IMR-90 (cell line): ENCODE data around the gene QSOX2. TPM values are rescaled to one million over a fixed set of nuclear protein-coding genes. Genes with fewer than 3 reads are reported as not detected.

Experiments
- ATAC-seq: fragments of 200-7000 bp; cut with Tn5 transposase; 2 replicates; pipeline ENCODE4 v1.9.1; 2020; ENCODE audit warnings: low read depth, mild to moderate bottlenecking, moderate library complexity
- BruUV-seq: library from RNA; stranded (reverse); fragments of 400-500 nt; replicated peaks from 2 replicates; lab custom pipeline; 2021; lab: Mats Ljungman, UMichigan
- CTCF ChIA-PET: fragments of 300-600 bp; formaldehyde crosslinking; extraction: SDS; loops from one replicate; lab custom pipeline; 2021; ENCODE audit warnings: antibody characterized with exemption; lab: Yijun Ruan, JAX
- POLR2A ChIA-PET: fragments of 300-600 bp; sonication (Branson Sonifier 250); formaldehyde crosslinking; loops from one replicate; lab custom pipeline; 2022; ENCODE audit warnings: antibody characterized with exemption; ENCODE audit not compliant: unreplicated experiment; lab: Charles Lee
- DNase-seq: peaks from one replicate; pipeline ENCODE4 v3.0.0; 2013
- H2AFZ ChIP-seq: replicated peaks from 2 replicates; pipeline ENCODE3; 2013; ENCODE audit warnings: low read length, mild to moderate bottlenecking; ENCODE audit not compliant: poor library complexity
- H2AK5ac ChIP-seq: 2 replicates; pipeline ENCODE4 v1.6.1; 2013; ENCODE audit warnings: low read depth, low read length, inconsistent platforms
- H2AK9ac ChIP-seq: replicated peaks from 2 replicates; pipeline ENCODE3; 2013; ENCODE audit warnings: mild to moderate bottlenecking, low read depth, low read length, moderate library complexity; ENCODE audit not compliant: poor library complexity
- H2BK120ac ChIP-seq: 2 replicates; pipeline ENCODE4 v1.6.1; 2013; ENCODE audit warnings: low read depth, low read length, inconsistent platforms
- H2BK15ac ChIP-seq: 3 replicates; pipeline ENCODE4 v1.6.1; 2013; ENCODE audit warnings: low read depth, low read length, inconsistent platforms
- H2BK20ac ChIP-seq: 2 replicates; pipeline ENCODE4 v1.6.1; 2013; ENCODE audit warnings: low read depth, mild to moderate bottlenecking, inconsistent platforms, low read length, moderate library complexity
- H2BK5ac ChIP-seq: 2 replicates; pipeline ENCODE4 v1.6.1; 2013; ENCODE audit warnings: mild to moderate bottlenecking, low read depth, low read length, inconsistent platforms; ENCODE audit not compliant: poor library complexity, severe bottlenecking
- H3K14ac ChIP-seq: replicated peaks from 2 replicates; pipeline ENCODE4 v1.6.1; 2013; ENCODE audit warnings: low read depth, low read length, inconsistent platforms
- H3K18ac ChIP-seq: 2 replicates; pipeline ENCODE4 v1.6.1; 2013; ENCODE audit warnings: low read depth, low read length, control low read depth
- H3K23ac ChIP-seq: 2 replicates; pipeline ENCODE4 v1.6.1; 2013; ENCODE audit warnings: low read depth, low read length, inconsistent platforms
- H3K27ac ChIP-seq: 2 replicates; pipeline ENCODE4 v1.5.1; 2013; ENCODE audit warnings: mild to moderate bottlenecking, control low read depth, low read length; ENCODE audit not compliant: insufficient read depth
- H3K27me3 ChIP-seq: 2 replicates; pipeline ENCODE4 v1.6.1; 2013; ENCODE audit warnings: low read length; ENCODE audit not compliant: control insufficient read depth, insufficient read depth
- H3K36me3 ChIP-seq: 2 replicates; pipeline ENCODE4 v1.6.1; 2013; ENCODE audit warnings: low read length, mixed read lengths; ENCODE audit not compliant: control insufficient read depth, insufficient read depth
- H3K4ac ChIP-seq: 2 replicates; pipeline ENCODE4 v1.6.1; 2013; ENCODE audit warnings: low read depth, low read length, inconsistent platforms
- H3K4me1 ChIP-seq: 2 replicates; pipeline ENCODE4 v1.6.1; 2013; ENCODE audit warnings: low read length, mixed read lengths; ENCODE audit not compliant: control insufficient read depth, insufficient read depth
- H3K4me2 ChIP-seq: 2 replicates; pipeline ENCODE4 v1.6.1; 2013; ENCODE audit warnings: low read depth, mild to moderate bottlenecking, control low read depth, low read length, moderate library complexity
- H3K4me3 ChIP-seq: 2 replicates; pipeline ENCODE4 v1.5.1; 2013; ENCODE audit warnings: low read depth, mild to moderate bottlenecking, control low read depth, low read length, moderate library complexity; ENCODE audit not compliant: insufficient read depth
- H3K56ac ChIP-seq: 2 replicates; pipeline ENCODE4 v1.6.1; 2013; ENCODE audit warnings: low read length, inconsistent platforms; ENCODE audit not compliant: insufficient read depth; ENCODE audit errors: extremely low read depth
- H3K79me1 ChIP-seq, 2 experiments: 2 replicates each; pipeline ENCODE4 v1.6.1; 2013; ENCODE audit warnings: low read length in 2 of 2, inconsistent platforms in 1 of 2, low read depth in 1 of 2
- H3K9ac ChIP-seq: 2 replicates; pipeline ENCODE4 v1.6.1; 2013; ENCODE audit warnings: low read depth, low read length, control low read depth
- H3K9me1 ChIP-seq: 2 replicates; pipeline ENCODE4 v1.6.1; 2013; ENCODE audit warnings: low read length, inconsistent platforms; ENCODE audit not compliant: insufficient read depth
- H3K9me3 ChIP-seq: 2 replicates; pipeline ENCODE4 v1.6.1; 2013; ENCODE audit warnings: low read length; ENCODE audit not compliant: control insufficient read depth, insufficient read depth
- H4K20me1 ChIP-seq: 2 replicates; pipeline ENCODE4 v1.6.1; 2013; ENCODE audit warnings: low read length, inconsistent platforms; ENCODE audit not compliant: insufficient read depth
- H4K5ac ChIP-seq: 2 replicates; pipeline ENCODE4 v1.6.1; 2013; ENCODE audit warnings: mild to moderate bottlenecking, low read depth, low read length, control low read depth
- H4K8ac ChIP-seq, 2 experiments: 2 replicates each; pipeline ENCODE4 v1.6.1; 2013; ENCODE audit warnings: low read depth in 2 of 2, low read length in 2 of 2, control low read depth in 1 of 2, inconsistent platforms in 1 of 2
- H4K91ac ChIP-seq: 2 replicates; pipeline ENCODE4 v1.6.1; 2013; ENCODE audit warnings: low read depth, low read length, inconsistent platforms; ENCODE audit not compliant: insufficient read depth
- CEBPB ChIP-seq: IDR thresholded peaks from 2 replicates; pipeline ENCODE4 v1.6.1; 2012; ENCODE audit warnings: low read depth, low read length, improper control_type of control experiment
- MAFK ChIP-seq: IDR thresholded peaks from 2 replicates; pipeline ENCODE4 v1.6.1; 2012; ENCODE audit warnings: low read depth, low read length, improper control_type of control experiment
- MAZ ChIP-seq: IDR thresholded peaks from 2 replicates; pipeline ENCODE4 v1.6.1; 2012; ENCODE audit warnings: low read depth, mild to moderate bottlenecking, low read length, improper control_type of control experiment, moderate library complexity, borderline replicate concordance
- MXI1 ChIP-seq: IDR thresholded peaks from 2 replicates; pipeline ENCODE4 v1.6.1; 2012; ENCODE audit warnings: low read depth, mild to moderate bottlenecking, low read length, moderate library complexity, borderline replicate concordance
- POLR2A ChIP-seq: IDR thresholded peaks from 2 replicates; pipeline ENCODE4 v1.6.1; 2012; ENCODE audit warnings: mild to moderate bottlenecking, low read depth, low read length
- RCOR1 ChIP-seq: IDR thresholded peaks from 2 replicates; pipeline ENCODE4 v1.6.1; 2012; ENCODE audit warnings: mild to moderate bottlenecking, low read length, improper control_type of control experiment; ENCODE audit not compliant: insufficient replicate concordance
- RFX5 ChIP-seq: IDR thresholded peaks from 2 replicates; pipeline ENCODE4 v1.8.0; 2012; ENCODE audit warnings: low read depth, mild to moderate bottlenecking, low read length, moderate library complexity
- SMC3 ChIP-seq: fragments of 150-350 bp; IDR thresholded peaks from 2 replicates; pipeline ENCODE4 v1.6.1; 2016; ENCODE audit warnings: low read depth, mild to moderate bottlenecking, antibody characterized with exemption, low read length, moderate library complexity
- WGBS, 2 experiments: methylation state at CpG; one replicate each; pipeline versions ENCODE4 v1.1.5 to v1.1.7; 2013; ENCODE audit warnings: missing lambda C conversion rate in 2 of 2; ENCODE audit not compliant: insufficient read length in 1 of 2; ENCODE audit errors: extremely low coverage in 2 of 2; 5-methylcytosine and 5-hydroxymethylcytosine counted together
- dilution Hi-C: fragments of 300-500 bp; cut with HindIII; formaldehyde crosslinking; loops from one replicate; pipeline ENCODE4 v1.14.3; 2018; ENCODE audit warnings: low sequenced_read_pairs; ENCODE audit not compliant: unreplicated experiment
- in situ Hi-C: fragments of 300-500 bp; cut with MboI; formaldehyde crosslinking; loops from 3 replicates; pipeline ENCODE4 v1.14.3; 2019; ENCODE audit warnings: low sequenced_read_pairs, inconsistent platforms, mixed read lengths
- intact Hi-C: fragments of 100-400 bp; cut with micrococcal nuclease; formaldehyde crosslinking; loops from 2 replicates; pipeline ENCODE4 v1.10.0; 2022
- polyA plus RNA-seq, 3 experiments: library from polyadenylated mRNA; depleted of rRNA; stranded (reverse); fragments of >200 nt; gene quantifications; 2 replicates each; pipeline ENCODE4 v1.2.3, GENCODE V29; 2012; ENCODE audit warnings: low replicate concordance in 1 of 3
- total RNA-seq: library from RNA; depleted of rRNA; stranded (reverse); fragments of >200 nt; gene quantifications from 2 replicates; pipeline ENCODE4 v1.2.3, GENCODE V29; 2012
- TF ChIP-seq, protein P1 (sequence below): conservative IDR thresholded peaks from 2 replicates; pipeline ENCODE4 v1.5.1; 2012; ENCODE audit warnings: mild to moderate bottlenecking, low read depth, low read length, improper control_type of control experiment
- TF ChIP-seq, protein P2 (sequence below): fragments of 150-350 bp; IDR thresholded peaks from 2 replicates; pipeline ENCODE4 v1.6.1; 2016; ENCODE audit warnings: low read depth, mild to moderate bottlenecking, low read length, moderate library complexity, borderline replicate concordance

QSOX2 gene
- total and polyA plus RNA-seq, 2 of the 4 experiments (the other 2 are of a cell fraction), result 5.9 to 12.9 TPM

DNA sequence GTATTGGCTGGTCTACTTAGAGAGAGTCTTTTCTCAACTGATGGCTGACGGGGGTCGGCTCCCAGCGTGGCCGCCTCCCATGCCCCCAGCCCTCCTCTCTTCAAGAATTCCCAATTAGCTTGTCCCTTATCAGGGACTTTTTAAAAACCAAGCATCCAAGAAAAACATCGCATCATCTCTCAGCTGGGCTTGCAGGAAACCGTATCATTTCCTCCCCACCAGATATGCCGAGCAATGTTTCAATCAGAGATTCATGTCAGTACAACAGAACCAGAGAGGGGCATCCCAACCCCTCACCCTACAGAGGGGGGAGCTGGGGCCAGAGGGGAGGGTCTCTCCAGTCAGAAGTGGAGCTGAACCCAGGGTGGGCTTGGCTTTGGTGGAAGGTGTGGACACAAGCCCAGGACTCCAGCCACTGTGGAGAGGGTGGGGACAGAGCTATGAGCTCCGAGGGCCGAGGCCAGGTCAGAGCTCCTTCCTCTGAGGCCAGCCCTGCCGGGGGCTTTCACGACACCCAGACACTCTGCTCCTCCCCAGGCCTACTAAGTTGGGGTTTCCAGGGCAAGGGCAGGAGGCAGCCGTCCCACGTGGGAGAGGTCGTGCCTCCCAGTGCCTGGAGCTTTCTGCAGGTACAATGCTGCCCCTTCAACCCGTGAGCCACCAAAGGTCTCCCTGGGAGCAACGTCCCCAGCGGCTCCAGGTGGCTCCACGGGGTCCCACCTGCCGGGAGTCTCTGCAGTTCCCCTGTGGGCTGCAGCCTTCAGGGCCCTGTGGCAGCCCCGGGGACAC is 87.9 kb downstream of the QSOX2 start:
- H4K91ac ChIP-seq, result no peak overlapping the region
- no peak overlapping the region for H2BK120ac ChIP-seq
- no peak overlapping the region for H2AK9ac ChIP-seq
- H2BK20ac ChIP-seq, result no peak overlapping the region
- DNase-seq (no peak), ATAC-seq (no peak)
- BruUV-seq, result no TSS peak
- WGBS, 2 experiments, result 51% methylated on average over 8 of the region's 20 CpGs; no CpG with 5 or more reads in 1 of the 2 experiments
- POLR2A ChIA-PET, result interaction anchor here (1.1 kb wide), 1 partner anchor 179 kb away, joined by 3 read pairs; no protein-coding TSS in a partner anchor
- no peak overlapping the region for H2BK15ac ChIP-seq
- H4K5ac ChIP-seq, result no peak overlapping the region
- H3K9me1 ChIP-seq, result no peaks in the 10 kb centered on the region
- no peak overlapping the region for H3K4me2 ChIP-seq
- H3K27ac ChIP-seq, result no peak overlapping the region
- in situ Hi-C loops, result no loop called here
- no peaks in the 10 kb centered on the region for H3K79me1 ChIP-seq
- intact Hi-C loops, result no loop called here
- H4K20me1 ChIP-seq, result no peaks in the 10 kb centered on the region
- no peaks in the 10 kb centered on the region for H3K4me1 ChIP-seq
- 0 out of 2 replicates have a peak, but pooled peaks cover 3% of the 10 kb centered on the region for H3K9me3 ChIP-seq
- H3K56ac ChIP-seq, result no peak overlapping the region
- TF ChIP-seq POLR2A (no peak), MAZ (no peak), RCOR1 (no peak), SMC3 (no peak), MXI1 (no peak), CEBPB (no peak), RFX5 (no peak), MAFK (no peak)
- TF ChIP-seq, protein P1, sequence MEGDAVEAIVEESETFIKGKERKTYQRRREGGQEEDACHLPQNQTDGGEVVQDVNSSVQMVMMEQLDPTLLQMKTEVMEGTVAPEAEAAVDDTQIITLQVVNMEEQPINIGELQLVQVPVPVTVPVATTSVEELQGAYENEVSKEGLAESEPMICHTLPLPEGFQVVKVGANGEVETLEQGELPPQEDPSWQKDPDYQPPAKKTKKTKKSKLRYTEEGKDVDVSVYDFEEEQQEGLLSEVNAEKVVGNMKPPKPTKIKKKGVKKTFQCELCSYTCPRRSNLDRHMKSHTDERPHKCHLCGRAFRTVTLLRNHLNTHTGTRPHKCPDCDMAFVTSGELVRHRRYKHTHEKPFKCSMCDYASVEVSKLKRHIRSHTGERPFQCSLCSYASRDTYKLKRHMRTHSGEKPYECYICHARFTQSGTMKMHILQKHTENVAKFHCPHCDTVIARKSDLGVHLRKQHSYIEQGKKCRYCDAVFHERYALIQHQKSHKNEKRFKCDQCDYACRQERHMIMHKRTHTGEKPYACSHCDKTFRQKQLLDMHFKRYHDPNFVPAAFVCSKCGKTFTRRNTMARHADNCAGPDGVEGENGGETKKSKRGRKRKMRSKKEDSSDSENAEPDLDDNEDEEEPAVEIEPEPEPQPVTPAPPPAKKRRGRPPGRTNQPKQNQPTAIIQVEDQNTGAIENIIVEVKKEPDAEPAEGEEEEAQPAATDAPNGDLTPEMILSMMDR, result no peak
- TF ChIP-seq, protein P2, sequence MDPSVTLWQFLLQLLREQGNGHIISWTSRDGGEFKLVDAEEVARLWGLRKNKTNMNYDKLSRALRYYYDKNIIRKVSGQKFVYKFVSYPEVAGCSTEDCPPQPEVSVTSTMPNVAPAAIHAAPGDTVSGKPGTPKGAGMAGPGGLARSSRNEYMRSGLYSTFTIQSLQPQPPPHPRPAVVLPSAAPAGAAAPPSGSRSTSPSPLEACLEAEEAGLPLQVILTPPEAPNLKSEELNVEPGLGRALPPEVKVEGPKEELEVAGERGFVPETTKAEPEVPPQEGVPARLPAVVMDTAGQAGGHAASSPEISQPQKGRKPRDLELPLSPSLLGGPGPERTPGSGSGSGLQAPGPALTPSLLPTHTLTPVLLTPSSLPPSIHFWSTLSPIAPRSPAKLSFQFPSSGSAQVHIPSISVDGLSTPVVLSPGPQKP, result no peak
- no peak overlapping the region for H2AK5ac ChIP-seq
- dilution Hi-C loops, result no loop called here
- no peak overlapping the region for H3K4me3 ChIP-seq
- H3K4ac ChIP-seq, result no peak overlapping the region
- no peak overlapping the region for H3K9ac ChIP-seq
- no peak overlapping the region for H3K18ac ChIP-seq
- no peak overlapping the region for H2BK5ac ChIP-seq
- no peaks in the 10 kb centered on the region for H3K36me3 ChIP-seq
- H3K23ac ChIP-seq, result no peak overlapping the region
- CTCF ChIA-PET, result no interaction called here
- no peak overlapping the region for H2AFZ ChIP-seq
- H3K14ac ChIP-seq, result no peak overlapping the region
- no peak overlapping the region for H4K8ac ChIP-seq
- peaks cover 70% of the 10 kb centered on the region for H3K27me3 ChIP-seq
